Activated CD8-positive, alpha-beta memory T cell treated with anti-CD3 and anti-CD28 coated beads for 24 hours (primary cell): ENCODE results near the gene EZH1.
A peak's percentile ranks its signal among the peaks of the same experiment; 100 is the strongest.

ENCODE experiments used
- DNase-seq: peaks from one replicate; pipeline ENCODE4 v3.0.0-alpha.2; 2020

The EZH1 gene

DNA sequence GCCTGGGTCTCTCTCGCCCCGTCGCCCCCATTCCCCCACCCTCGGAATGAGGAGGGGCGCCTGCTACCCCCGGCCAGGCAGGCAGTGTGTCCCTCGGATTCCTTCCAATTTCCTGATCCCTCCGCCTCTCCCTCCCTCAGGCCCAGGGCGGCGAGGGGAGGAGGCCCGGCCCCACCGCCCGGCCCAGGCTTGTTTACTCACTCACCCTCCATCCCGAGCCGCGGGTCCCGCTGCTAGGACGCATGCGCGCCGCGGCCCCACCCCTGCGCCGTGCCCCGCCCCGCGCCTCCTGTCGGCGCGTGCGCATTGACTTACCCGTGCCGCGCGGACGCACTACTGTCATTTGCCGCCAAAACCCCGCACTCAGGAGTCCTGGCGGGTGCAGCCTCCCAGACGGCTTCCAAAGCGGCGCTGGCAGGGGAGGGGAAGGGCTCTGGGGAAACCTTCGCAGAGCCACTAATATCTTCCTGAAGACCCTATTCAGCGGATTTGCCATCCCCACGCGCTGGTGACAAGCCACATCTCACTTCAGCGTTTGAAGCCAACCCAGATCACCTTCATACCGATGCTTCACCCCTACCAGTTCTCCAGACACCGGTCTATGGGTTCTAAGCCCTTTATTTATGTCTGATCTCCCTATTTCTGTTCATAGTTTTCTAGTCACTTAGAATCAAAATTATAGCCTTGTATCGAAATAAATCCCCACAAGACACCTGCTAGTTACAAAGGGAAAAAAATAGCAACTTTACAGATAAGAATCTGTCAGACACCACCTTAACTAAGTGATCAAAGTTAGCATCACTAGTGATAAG lies at the start of gene EZH1:
Gene EZH1, minus strand, starts transcription at position 235 of the 812 bp plus-strand sequence. CDS start 16,099 bp downstream, outside the sequence.
- peak; percentile 97 for DNase-seq

DNA sequence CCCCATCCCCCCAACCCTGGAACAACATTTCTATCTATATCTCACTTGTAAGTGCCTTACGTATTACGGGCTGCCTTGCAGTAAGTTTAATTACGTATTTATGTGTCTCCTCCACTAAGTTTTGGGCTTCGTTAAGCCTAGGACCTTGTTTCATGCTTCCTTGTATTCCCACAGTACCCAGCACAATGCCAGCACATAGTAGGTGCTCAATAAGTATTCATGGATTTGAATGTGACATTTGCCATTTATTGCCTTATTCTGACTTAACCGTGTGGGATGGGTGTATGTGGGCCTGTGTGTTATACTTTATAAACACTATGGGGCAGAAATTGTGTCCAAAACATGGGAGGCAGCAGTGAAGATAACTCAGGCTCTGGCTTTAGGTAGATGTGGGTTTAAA lies 47.7 kb upstream of the EZH1 start:
- no peak for DNase-seq

DNA sequence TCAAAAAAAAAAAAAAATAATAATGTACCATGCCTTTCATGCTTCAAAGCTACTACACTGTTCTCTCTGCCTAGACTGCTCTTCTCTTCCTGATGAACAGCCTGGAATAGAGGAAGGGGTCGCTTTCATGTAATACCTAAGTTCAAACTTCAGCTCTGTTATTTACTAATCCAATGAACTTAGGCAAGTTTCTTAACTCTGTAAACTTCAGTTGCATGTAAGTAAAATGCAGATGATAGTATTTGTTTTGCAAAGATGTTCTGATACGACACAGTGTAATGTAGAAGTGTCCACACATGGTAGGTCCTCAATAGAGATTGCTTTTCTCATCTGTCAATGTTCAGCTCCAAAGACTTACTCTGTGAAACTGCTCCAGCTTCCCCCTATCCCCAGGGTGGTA lies 47.1 kb upstream of the EZH1 start:
- no peak for DNase-seq

DNA sequence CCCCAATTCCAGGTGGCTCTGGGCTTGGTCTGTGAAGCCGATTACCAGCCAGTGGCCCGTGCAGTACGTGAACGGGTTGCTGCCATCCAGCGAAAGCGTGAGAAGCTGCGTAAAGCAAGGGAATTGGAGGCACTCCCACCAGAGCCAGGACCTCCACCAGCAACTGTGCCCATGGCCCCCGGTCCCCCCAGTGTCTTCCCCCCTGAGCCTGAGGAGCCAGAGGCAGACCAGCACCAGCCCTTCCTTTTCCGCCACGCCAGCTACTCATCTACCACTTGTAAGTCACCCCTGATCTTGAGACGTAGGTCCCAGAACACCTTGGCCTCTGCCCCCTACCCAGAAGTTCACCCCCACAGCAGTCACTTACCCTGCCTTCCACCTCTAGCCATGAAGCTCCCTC lies 42.4 kb upstream of the EZH1 start:
- no peak for DNase-seq

DNA sequence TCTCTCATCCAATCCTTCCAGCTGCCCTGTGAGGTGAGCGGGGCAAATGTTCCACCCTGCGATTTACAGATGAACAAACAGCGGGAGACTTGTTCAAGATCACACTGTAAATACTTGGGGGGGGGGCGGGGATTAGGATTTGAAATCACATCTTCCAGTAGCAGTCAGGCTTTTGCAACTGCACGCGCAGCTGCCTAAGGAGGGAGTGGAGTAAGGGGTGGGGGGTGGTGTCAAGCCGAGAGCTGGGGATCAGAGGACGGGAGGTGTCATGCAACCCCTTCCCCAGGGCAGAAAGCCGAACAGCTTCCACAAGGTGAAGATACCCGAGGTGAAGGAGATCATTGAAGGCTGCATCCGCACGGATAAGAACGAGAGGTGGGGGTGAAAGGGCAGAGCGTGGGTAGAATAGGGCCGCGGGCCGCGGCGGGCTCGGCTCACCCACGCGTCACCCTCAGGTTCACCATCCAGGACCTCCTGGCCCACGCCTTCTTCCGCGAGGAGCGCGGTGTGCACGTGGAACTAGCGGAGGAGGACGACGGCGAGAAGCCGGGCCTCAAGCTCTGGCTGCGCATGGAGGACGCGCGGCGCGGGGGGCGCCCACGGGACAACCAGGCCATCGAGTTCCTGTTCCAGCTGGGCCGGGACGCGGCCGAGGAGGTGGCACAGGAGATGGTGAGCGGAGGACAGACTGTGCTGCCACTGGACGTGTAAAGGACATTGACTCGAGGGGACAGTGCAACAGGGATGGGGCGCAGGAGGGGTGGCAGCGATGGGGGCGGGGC lies 40.2 kb upstream of the EZH1 start:
- DNase-seq: no peak

GRCh38 chr17:42784409-42784808 lies 39.6 kb upstream of the EZH1 start:
- no peak for DNase-seq

- DNase-seq: no peak
Measured at GRCh38 chr17:42783791-42784138, 38.9 kb upstream of the EZH1 start.

DNA sequence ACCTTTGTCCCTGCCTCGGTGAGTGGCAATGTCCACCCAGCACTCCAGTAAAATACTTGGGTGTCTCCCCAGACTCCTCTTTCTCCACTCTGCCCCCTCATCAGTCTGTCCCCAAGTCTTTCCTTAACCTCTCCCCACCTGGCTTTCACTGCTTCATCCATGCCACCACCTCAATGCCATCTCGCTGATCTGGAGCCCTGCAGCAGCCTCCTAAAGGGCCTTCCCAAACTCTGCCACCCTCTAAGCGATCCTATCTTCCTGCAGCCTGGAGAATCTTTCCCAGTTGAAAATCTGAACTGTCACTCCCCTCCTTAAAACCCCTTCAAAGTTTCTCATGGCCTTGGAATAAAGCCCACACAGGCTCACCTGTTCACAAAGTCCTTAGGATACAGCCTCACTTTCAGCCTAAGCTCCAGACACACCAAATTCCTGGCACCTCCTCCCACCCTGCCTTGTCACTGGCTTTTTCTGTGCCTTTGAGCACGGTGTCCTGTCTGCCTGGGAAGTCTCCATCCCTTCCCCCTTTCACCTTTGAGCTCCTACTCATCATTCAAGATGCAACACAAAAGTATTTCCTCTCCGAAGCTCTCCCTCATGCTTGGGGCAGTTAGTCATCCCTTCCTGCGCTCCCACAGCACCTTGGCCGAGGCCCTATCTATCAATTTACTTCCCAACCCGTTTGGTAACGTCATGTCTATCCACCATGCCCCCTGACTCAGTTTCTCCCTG lies 38.4 kb upstream of the EZH1 start:
- no peak for DNase-seq

GRCh38 chr17:42782166-42783061 lies 37.6 kb upstream of the EZH1 start:
- no peak for DNase-seq

DNA sequence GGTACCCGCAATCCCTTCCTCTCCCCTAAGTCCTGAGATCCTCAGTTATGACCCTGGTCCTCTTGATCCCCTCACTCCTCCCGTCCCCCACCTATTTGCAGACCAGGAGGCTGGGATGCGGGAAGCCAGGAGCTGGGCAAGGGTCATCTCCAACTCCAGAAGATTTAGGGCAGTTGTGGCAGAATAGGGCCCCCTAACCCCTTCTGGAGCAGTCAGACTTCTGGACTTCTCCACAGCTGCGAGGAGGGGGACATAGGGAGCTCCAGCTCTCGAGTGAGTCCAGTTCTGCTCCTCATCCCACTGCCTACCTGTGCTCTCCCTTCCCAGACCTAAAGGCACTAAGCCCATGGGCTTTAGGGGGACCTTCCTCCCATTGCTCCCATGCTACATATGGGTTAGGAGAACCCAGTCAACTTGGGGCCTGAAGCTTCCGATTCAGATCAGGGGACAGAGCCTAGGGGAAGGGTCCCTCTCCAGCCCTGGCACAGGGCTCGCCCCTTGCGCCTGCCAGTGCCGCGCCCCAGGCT lies 36.9 kb upstream of the EZH1 start:
- no peak for DNase-seq

DNA sequence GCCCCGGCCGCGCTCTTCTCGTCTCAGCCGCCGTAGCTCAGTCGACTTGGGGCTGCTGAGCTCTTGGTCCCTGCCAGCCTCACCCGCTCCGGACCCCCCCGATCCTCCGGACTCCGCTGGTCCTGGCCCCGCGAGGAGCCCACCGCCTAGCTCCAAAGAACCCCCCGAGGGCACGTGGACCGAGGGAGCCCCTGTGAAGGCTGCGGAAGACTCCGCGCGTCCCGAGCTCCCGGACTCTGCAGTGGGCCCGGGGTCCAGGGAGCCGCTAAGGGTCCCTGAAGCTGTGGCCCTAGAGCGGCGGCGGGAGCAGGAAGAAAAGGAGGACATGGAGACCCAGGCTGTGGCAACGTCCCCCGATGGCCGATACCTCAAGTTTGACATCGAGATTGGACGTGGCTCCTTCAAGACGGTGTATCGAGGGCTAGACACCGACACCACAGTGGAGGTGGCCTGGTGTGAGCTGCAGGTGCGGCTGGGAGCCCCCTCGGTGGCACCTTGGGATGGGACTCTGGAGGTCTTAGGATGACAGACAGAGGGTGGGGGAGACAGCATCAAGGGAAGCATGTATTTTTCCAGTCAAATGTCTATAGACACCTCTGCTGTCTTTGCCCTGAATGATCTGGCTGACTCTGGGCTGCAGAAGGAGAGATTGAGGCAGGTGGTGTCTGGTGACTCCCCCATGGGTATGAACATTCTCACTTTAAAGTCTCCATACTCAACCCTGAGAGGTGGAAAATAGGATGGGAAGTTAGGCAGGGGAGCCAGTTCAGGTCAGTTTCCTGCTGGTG lies 36.2 kb upstream of the EZH1 start:
- no peak for DNase-seq

- no peak for DNase-seq
Measured at GRCh38 chr17:42779936-42780850, 35.4 kb upstream of the EZH1 start, which contains the start of gene WNK4. Gene WNK4 (plus strand): TSS chr17:42780610. CDS start chr17:42780699, 89 bp downstream.

DNA sequence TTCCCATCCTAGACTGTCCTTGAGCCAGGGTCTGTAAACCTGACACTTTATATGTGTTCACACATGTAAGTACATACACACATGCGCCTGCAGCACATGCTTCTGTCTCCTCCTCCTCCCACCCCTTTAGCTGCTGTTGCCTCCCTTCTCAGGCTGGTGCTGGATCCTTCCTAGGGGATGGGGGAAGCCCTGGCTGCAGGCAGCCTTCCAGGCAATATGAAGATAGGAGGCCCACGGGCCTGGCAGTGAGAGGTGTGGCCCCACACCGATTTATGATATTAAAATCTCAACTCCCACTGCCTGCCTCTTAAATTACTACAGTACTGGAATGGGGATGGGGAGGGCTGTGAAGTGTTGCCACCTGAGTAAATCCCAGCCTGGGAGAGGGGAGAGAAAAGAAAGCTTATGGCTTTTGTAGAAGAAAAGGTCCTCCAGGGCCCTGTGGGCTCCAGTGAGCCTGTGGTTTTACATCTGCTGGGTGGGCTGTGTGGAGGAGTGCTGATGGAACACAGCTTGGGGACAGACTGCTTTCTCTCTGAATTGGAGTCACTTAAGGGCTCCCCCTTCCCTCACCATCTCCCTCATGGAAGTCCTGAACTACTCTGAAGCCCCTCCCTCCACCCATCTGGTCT lies 34.6 kb upstream of the EZH1 start:
- no peak for DNase-seq

- DNase-seq: no peak
Measured at GRCh38 chr17:42778570-42778969, 33.7 kb upstream of the EZH1 start.

GRCh38 chr17:42775534-42776098 lies 30.8 kb upstream of the EZH1 start:
- no peak for DNase-seq

DNA sequence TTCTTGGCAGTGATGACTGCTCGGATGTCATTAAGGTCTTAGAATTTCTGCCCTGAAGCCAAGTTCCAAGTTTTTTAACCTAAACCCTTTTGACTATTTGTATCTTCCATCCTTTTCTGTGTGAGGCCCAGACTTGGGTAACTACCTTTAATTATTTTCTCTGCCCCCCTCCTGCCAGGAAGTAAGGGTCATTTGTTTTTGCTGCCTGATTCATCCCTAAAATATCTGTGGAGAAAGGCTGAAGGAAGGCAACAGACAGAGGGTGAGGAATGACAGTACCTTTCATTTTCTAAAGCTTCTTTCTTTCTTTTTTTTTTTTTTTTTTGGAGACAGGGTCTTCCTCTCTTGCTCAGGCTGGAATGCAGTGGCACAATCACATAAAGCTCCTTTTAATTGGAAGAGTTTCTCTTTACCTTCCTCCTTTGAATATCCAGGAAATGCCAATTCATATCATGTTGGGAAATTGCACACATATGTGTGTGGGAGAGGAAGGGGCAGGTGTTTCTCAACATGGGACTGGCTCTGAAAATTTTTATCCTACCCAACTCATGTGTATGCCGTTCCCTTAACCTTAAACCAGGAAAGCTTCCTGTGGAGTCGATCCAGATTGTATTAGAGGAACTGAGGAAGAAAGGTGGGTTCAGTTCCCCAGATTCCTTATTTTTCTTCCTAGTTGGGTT lies 29.4 kb upstream of the EZH1 start:
- no peak for DNase-seq

- DNase-seq: peak; percentile 88
Measured at GRCh38 chr17:42773290-42774035, 28.6 kb upstream of the EZH1 start, which contains the start of gene VPS25. Gene VPS25 (plus strand): TSS chr17:42773449. CDS start chr17:42773476, 27 bp downstream.

DNA sequence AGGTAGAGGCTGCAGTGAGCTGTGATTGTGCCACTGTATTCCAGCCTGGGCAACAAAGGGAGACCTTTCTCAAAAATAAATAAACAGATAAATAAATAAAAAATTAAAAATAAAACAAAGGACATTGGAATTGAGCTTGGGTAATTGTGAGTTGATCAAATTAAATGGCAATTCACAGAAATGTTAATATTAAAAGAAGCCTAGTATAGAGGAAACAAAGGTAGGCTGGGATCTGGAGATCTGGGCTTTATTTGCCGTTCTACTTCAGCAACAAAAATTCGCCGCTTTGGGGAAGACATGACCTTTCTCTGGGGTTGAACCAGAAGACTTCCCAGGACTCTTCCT lies 28.1 kb upstream of the EZH1 start:
- no peak for DNase-seq
